Activated CD4-positive, alpha-beta memory T cell treated with anti-CD3 and anti-CD28 coated beads for 36 hours (primary cell): Measurements from ENCODE around the gene ETNK1. TPM values are rescaled to one million over a fixed set of nuclear protein-coding genes. Genes with fewer than 3 reads are reported as not detected.
A peak's percentile ranks its signal among the peaks of the same experiment; 100 is the strongest.

Source experiments
- CTCF ChIA-PET: fragments of 350-600 bp; sonication (Branson Sonifier 250); formaldehyde crosslinking; loops from one replicate; lab custom pipeline; 2021; ENCODE audit warnings: antibody characterized with exemption, inconsistent platforms; lab: Charles Lee
- POLR2A ChIA-PET: fragments of 350-600 bp; sonication (Branson Sonifier 250); formaldehyde crosslinking; loops from one replicate; lab custom pipeline; 2021; ENCODE audit warnings: antibody characterized with exemption; lab: Charles Lee
- DNase-seq: peaks from one replicate; pipeline ENCODE4 v3.0.0-alpha.2; 2020
- H3K27ac Mint-ChIP-seq: one replicate; pipeline ENCODE4 v1.8.0; 2021; ENCODE audit warnings: mixed read lengths
- H3K27me3 Mint-ChIP-seq: one replicate; pipeline ENCODE4 v1.8.0; 2021; ENCODE audit warnings: mixed read lengths
- H3K36me3 Mint-ChIP-seq: one replicate; pipeline ENCODE4 v1.8.0; 2021; ENCODE audit warnings: mixed read lengths
- H3K4me1 Mint-ChIP-seq: one replicate; pipeline ENCODE4 v1.8.0; 2021; ENCODE audit warnings: low read depth, mixed read lengths
- H3K4me3 Mint-ChIP-seq: one replicate; pipeline ENCODE4 v1.8.0; 2021; ENCODE audit warnings: mild to moderate bottlenecking, mixed read lengths
- H3K9me3 Mint-ChIP-seq: one replicate; pipeline ENCODE4 v1.8.0; 2021; ENCODE audit warnings: mixed read lengths
- intact Hi-C: fragments of 100-400 bp; cut with micrococcal nuclease; formaldehyde crosslinking; loops from one replicate; pipeline ENCODE4 v1.15.1; 2023
- total RNA-seq, 2 experiments: library from RNA; stranded (reverse); gene quantifications; one replicate each; pipeline ENCODE4 v1.2.3, GENCODE V29; 2021

ETNK1 gene
- total RNA-seq, 2 experiments from 2014 or later: 59.0 to 61.0 TPM

DNA sequence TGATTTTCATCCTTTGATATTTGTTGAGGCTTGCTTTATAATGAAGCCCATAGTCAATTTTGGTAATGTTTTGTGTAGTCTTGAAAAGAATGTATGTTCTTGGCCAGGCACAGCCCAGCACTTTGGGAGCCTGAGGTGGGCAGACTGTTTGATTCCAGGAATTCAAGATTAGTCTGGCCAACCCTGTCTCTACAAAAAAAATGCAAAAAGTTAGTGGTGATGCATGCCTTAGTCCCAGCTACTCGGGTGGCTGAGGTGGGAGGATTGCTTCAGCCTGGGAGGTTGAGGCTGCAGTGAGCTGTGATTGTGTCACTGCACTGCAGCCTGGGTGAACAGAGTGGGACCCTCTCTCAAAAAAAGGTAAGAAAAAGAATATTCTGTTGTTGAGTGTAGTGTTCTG is 10.8 kb downstream of the ETNK1 start:
- intact Hi-C loops: no loop called here
- ChIA-PET POLR2A (no interaction called here), CTCF (interaction anchor here (1.2 to 2.0 kb wide), 2 partner anchors 106 to 193 kb away, joined by 4 to 6 read pairs; no protein-coding TSS in a partner anchor)
- Mint-ChIP-seq H3K36me3 (peaks cover 22% of the 10 kb centered on the region), H3K27me3 (no peaks in the 10 kb centered on the region), H3K9me3 (no peaks in the 10 kb centered on the region), H3K27ac (no peak overlapping the region), H3K4me3 (no peak overlapping the region), H3K4me1 (peaks cover 43% of the 10 kb centered on the region)
- no peak for DNase-seq

- H3K27me3 Mint-ChIP-seq: no peaks in the 10 kb centered on the region
- ChIA-PET POLR2A (interaction anchor here (0.7 kb wide), 1 partner anchor 200 kb away, joined by 3 read pairs; no protein-coding TSS in a partner anchor), CTCF (interaction anchor here (0.6 to 1.3 kb wide), 3 partner anchors 10 to 558 kb away, joined by 3 to 4 read pairs (median 3); no protein-coding TSS in a partner anchor)
- no peaks in the 10 kb centered on the region for H3K9me3 Mint-ChIP-seq
- peaks cover 4% of the 10 kb centered on the region for H3K36me3 Mint-ChIP-seq
- H3K27ac Mint-ChIP-seq: no peak overlapping the region
- no peak overlapping the region for H3K4me3 Mint-ChIP-seq
- peaks cover 30% of the 10 kb centered on the region for H3K4me1 Mint-ChIP-seq
- intact Hi-C loops: no loop called here
- no peak for DNase-seq
Measured at GRCh38 chr12:22640851-22641250, 15.9 kb downstream of the ETNK1 start.

- Mint-ChIP-seq H3K27me3 (no peaks in the 10 kb centered on the region), H3K4me1 (peaks cover 28% of the 10 kb centered on the region), H3K4me3 (no peak overlapping the region), H3K36me3 (peaks cover 5% of the 10 kb centered on the region), H3K9me3 (no peaks in the 10 kb centered on the region), H3K27ac (no peak overlapping the region)
- no peak for DNase-seq
- CTCF ChIA-PET: interaction anchor here (1.3 kb wide), 1 partner anchor 11 kb away, joined by 4 read pairs; no protein-coding TSS in a partner anchor
- intact Hi-C loops: no loop called here
- POLR2A ChIA-PET: no interaction called here
Measured at GRCh38 chr12:22641353-22642053, 16.5 kb downstream of the ETNK1 start.

DNA sequence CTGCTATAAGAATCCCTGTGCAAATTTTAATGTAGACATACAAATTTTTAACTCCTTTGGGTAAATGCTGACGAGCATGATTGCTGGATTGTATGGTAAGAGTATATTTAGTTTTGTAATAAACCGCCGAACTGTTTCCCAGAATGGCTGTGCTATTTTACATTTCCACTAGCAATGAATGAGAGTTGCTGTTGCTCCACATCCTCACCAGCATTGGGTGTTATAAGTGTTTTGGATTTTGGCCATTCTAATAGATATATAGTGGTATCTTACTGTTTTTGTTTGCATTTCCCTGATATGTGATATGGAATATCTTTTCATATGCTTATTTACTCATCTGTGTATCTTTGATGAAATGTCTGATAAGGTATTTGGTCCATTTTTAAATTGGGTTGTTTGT is 23.7 kb downstream of the ETNK1 start:
- H3K4me1 Mint-ChIP-seq: peaks cover 39% of the 10 kb centered on the region
- POLR2A ChIA-PET: no interaction called here
- no peaks in the 10 kb centered on the region for H3K27me3 Mint-ChIP-seq
- no peak for DNase-seq
- H3K27ac Mint-ChIP-seq: no peak overlapping the region
- peaks cover 29% of the 10 kb centered on the region for H3K36me3 Mint-ChIP-seq
- intact Hi-C loops: no loop called here
- H3K9me3 Mint-ChIP-seq: no peaks in the 10 kb centered on the region
- no peak overlapping the region for H3K4me3 Mint-ChIP-seq
- CTCF ChIA-PET: no interaction called here

GRCh38 chr12:22653075-22653474 is 28.1 kb downstream of the ETNK1 start:
- H3K27me3 Mint-ChIP-seq: no peaks in the 10 kb centered on the region
- POLR2A ChIA-PET: no interaction called here
- peaks cover 32% of the 10 kb centered on the region for H3K36me3 Mint-ChIP-seq
- DNase-seq: no peak
- intact Hi-C loops: no loop called here
- peaks cover 51% of the 10 kb centered on the region for H3K4me1 Mint-ChIP-seq
- no peak overlapping the region for H3K27ac Mint-ChIP-seq
- no peaks in the 10 kb centered on the region for H3K9me3 Mint-ChIP-seq
- no peak overlapping the region for H3K4me3 Mint-ChIP-seq
- CTCF ChIA-PET: interaction anchor here (1.6 kb wide), 1 partner anchor 124 kb away, joined by 4 read pairs; no protein-coding TSS in a partner anchor

GRCh38 chr12:22653791-22654190 is 28.8 kb downstream of the ETNK1 start:
- ChIA-PET CTCF (interaction anchor here (1.6 kb wide), 1 partner anchor 124 kb away, joined by 4 read pairs; no protein-coding TSS in a partner anchor), POLR2A (no interaction called here)
- H3K4me1 Mint-ChIP-seq: peaks cover 56% of the 10 kb centered on the region
- H3K9me3 Mint-ChIP-seq: no peaks in the 10 kb centered on the region
- DNase-seq: no peak
- no peak overlapping the region for H3K4me3 Mint-ChIP-seq
- no peak overlapping the region for H3K27ac Mint-ChIP-seq
- H3K27me3 Mint-ChIP-seq: no peaks in the 10 kb centered on the region
- intact Hi-C loops: no loop called here
- H3K36me3 Mint-ChIP-seq: peaks cover 36% of the 10 kb centered on the region

DNA sequence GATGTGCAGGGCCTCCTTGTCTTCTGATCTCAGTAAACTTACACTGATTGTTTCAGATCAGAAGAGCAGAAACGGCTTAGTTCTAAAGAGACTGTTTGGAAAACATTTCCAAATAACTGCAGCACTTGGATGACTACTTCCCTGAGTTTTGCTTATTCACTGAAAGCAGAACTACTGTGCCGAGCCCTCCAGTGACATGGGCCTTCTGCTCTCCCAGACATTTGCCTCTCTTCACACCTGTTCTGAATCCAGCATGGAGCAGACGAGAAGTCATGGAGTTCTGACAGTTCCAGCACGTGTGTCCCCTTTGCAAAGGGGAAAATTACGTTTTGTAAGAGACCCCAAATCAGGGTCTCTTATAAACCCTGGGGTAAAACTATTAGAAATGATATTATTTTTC is 31.4 kb downstream of the ETNK1 start:
- H3K36me3 Mint-ChIP-seq: peaks cover 35% of the 10 kb centered on the region
- H3K4me1 Mint-ChIP-seq: peaks cover 46% of the 10 kb centered on the region
- no peak overlapping the region for H3K27ac Mint-ChIP-seq
- ChIA-PET CTCF (interaction anchor here (1.2 to 1.7 kb wide), 2 partner anchors 28 to 127 kb away, joined by 4 to 6 read pairs; no protein-coding TSS in a partner anchor), POLR2A (no interaction called here)
- no peak for DNase-seq
- H3K9me3 Mint-ChIP-seq: no peaks in the 10 kb centered on the region
- intact Hi-C loops: no loop called here
- no peaks in the 10 kb centered on the region for H3K27me3 Mint-ChIP-seq
- no peak overlapping the region for H3K4me3 Mint-ChIP-seq

DNA sequence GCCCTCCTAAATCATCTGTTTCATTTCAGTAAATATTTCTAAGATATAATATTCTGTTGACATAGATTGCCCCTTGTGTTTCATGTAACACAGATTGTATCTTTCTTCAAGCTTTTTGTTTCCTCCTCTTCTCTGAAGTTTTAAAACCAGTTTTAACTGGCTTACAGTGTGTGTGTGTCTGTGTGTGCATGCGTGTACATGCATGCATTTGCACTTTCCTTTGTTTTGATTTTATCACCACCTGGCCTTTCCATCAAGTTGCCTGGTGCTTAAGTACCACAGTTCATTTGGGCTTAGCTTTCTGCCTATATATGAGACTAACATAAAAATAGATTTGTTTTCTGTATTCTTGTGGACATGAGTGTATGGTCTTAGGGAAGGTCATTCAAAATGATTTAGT is 31.9 kb downstream of the ETNK1 start:
- H3K4me1 Mint-ChIP-seq: peaks cover 45% of the 10 kb centered on the region
- ChIA-PET POLR2A (interaction anchor here (0.8 to 1.4 kb wide), 2 partner anchors 14 to 32 kb away, joined by 3 to 6 read pairs; partner anchors contain the start of gene ETNK1), CTCF (interaction anchor here (1.7 kb wide), 1 partner anchor 28 kb away, joined by 4 read pairs; no protein-coding TSS in a partner anchor)
- intact Hi-C loops: loop anchor here (1.0 kb wide), 1 partner anchor 61 kb away; no protein-coding TSS in a partner anchor
- DNase-seq: no peak
- no peaks in the 10 kb centered on the region for H3K27me3 Mint-ChIP-seq
- no peak overlapping the region for H3K4me3 Mint-ChIP-seq
- H3K27ac Mint-ChIP-seq: no peak overlapping the region
- H3K36me3 Mint-ChIP-seq: peaks cover 33% of the 10 kb centered on the region
- no peaks in the 10 kb centered on the region for H3K9me3 Mint-ChIP-seq

- no peaks in the 10 kb centered on the region for H3K9me3 Mint-ChIP-seq
- H3K36me3 Mint-ChIP-seq: peaks cover 29% of the 10 kb centered on the region
- H3K4me1 Mint-ChIP-seq: peaks cover 39% of the 10 kb centered on the region
- no peak for DNase-seq
- H3K27me3 Mint-ChIP-seq: no peaks in the 10 kb centered on the region
- H3K27ac Mint-ChIP-seq: no peak overlapping the region
- POLR2A ChIA-PET: interaction anchor here (0.8 to 1.4 kb wide), 2 partner anchors 13 to 33 kb away, joined by 3 to 6 read pairs; partner anchors contain the start of gene ETNK1
- intact Hi-C loops: loop anchor here (1.0 kb wide), 1 partner anchor 61 kb away; no protein-coding TSS in a partner anchor
- CTCF ChIA-PET: interaction anchor here (1.7 kb wide), 1 partner anchor 27 kb away, joined by 4 read pairs; no protein-coding TSS in a partner anchor
- no peak overlapping the region for H3K4me3 Mint-ChIP-seq
Measured at GRCh38 chr12:22657538-22657937, 32.6 kb downstream of the ETNK1 start.

- peak; percentile 44 for DNase-seq
- ChIA-PET CTCF (interaction anchor here (0.9 kb wide), 1 partner anchor 12 kb away, joined by 3 read pairs; no protein-coding TSS in a partner anchor), POLR2A (interaction anchor here (1.4 kb wide), 1 partner anchor 33 kb away, joined by 6 read pairs; the partner anchor contains the start of gene ETNK1)
- H3K9me3 Mint-ChIP-seq: no peaks in the 10 kb centered on the region
- peaks cover 22% of the 10 kb centered on the region for H3K36me3 Mint-ChIP-seq
- H3K27ac Mint-ChIP-seq: peak overlapping the region; percentile 65
- intact Hi-C loops: loop anchor here (1.0 kb wide), 2 partner anchors 32 to 114 kb away; partner anchors contain the start of gene C2CD5
- H3K4me1 Mint-ChIP-seq: peaks cover 32% of the 10 kb centered on the region
- H3K4me3 Mint-ChIP-seq: peak overlapping the region; percentile 27
- H3K27me3 Mint-ChIP-seq: no peaks in the 10 kb centered on the region
Measured at GRCh38 chr12:22658214-22658613, 33.2 kb downstream of the ETNK1 start.

- POLR2A ChIA-PET: interaction anchor here (0.6 kb wide), 1 partner anchor 493 kb away, joined by 3 read pairs; no protein-coding TSS in a partner anchor
- Mint-ChIP-seq H3K9me3 (no peaks in the 10 kb centered on the region), H3K27me3 (no peaks in the 10 kb centered on the region), H3K4me1 (peaks cover 19% of the 10 kb centered on the region), H3K4me3 (no peak overlapping the region), H3K27ac (no peak overlapping the region), H3K36me3 (peaks cover 23% of the 10 kb centered on the region)
- no peak for DNase-seq
- CTCF ChIA-PET: interaction anchor here (0.6 kb wide), 1 partner anchor 9 kb away, joined by 3 read pairs; no protein-coding TSS in a partner anchor
- intact Hi-C loops: no loop called here
Measured at GRCh38 chr12:22662356-22662755, 37.4 kb downstream of the ETNK1 start.

GRCh38 chr12:22665476-22665875 is 40.5 kb downstream of the ETNK1 start:
- no peak overlapping the region for H3K27ac Mint-ChIP-seq
- peaks cover 10% of the 10 kb centered on the region for H3K36me3 Mint-ChIP-seq
- intact Hi-C loops: no loop called here
- CTCF ChIA-PET: no interaction called here
- no peaks in the 10 kb centered on the region for H3K4me1 Mint-ChIP-seq
- H3K27me3 Mint-ChIP-seq: no peaks in the 10 kb centered on the region
- no peak for DNase-seq
- no peak overlapping the region for H3K4me3 Mint-ChIP-seq
- H3K9me3 Mint-ChIP-seq: no peaks in the 10 kb centered on the region
- POLR2A ChIA-PET: no interaction called here
